ENCODE results near the gene KLRF2. TPM values are rescaled to one million over a fixed set of nuclear protein-coding genes. Genes with fewer than 3 reads are reported as not detected.
"Not testable (repeated sequence)": the region's sequence is repeated elsewhere in the genome, so short reads cannot be mapped to it uniquely, and the experiment has no call there.

Gene KLRF2
- polyA plus RNA-seq, 1 of the 3 experiments (the other 2 are of a cell fraction), result not detected

DNA sequence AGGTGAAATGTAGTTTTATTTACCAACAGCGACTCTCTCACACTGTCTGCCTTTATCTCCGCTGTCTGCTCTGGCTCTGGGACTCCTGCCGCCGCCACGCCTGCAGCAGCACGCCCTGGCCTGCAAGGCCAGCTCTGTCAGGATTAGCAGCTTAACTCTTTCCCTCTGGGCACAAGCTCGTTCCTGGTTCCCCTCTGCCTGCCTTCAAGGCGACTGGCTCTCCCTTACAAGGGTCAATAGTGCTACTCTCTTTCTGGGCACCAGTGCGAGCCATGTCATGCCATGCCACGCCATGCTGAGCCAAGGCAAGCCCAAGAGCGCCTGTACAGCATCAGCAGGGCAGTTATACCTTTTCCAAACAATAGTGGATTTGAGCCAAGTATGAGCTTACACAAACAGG lies 8.5 kb upstream of the KLRF2 start:
- Histone ChIP-seq H3K4me1 (ENCODE audit: control insufficient read depth in 1 of 2, insufficient read depth in 2 of 2, low read depth in 1 of 2, low read length in 1 of 2) (no peaks in the 10 kb centered on the region), H3K79me2 (ENCODE audit: insufficient read depth) (no peaks in the 10 kb centered on the region), H3K4me3 (ENCODE audit: low read depth in 2 of 2, low read length in 1 of 2) (no peak overlapping the region), H3K27me3 (ENCODE audit: insufficient read depth) (no peaks in the 10 kb centered on the region; the same call in 1 of the 2 replicates), H3K9ac (no peak overlapping the region), H3K9me3 (no peaks in the 10 kb centered on the region), H3K27ac (ENCODE audit: low read depth in 2 of 2, low read length in 1 of 2) (no peak overlapping the region), H3K4me2 (no peak overlapping the region), H3K36me3 (replicated peaks in 1 of 2; ENCODE audit: control insufficient read depth in 1 of 2, insufficient read depth in 2 of 2, low read length in 1 of 2) (no peaks in the 10 kb centered on the region), H4K20me1 (ENCODE audit: insufficient read depth) (no peaks in the 10 kb centered on the region), H3F3A (replicated peaks; ENCODE audit: insufficient read depth) (no peaks in the 10 kb centered on the region), H2AFZ (ENCODE audit: low read depth) (no peak overlapping the region), H3K9me2 (no peaks in the 10 kb centered on the region)
- CTCF ChIA-PET, result interaction anchor here (0.9 to 1.3 kb wide), 2 partner anchors 122 to 1215 kb away, joined by 3 read pairs; no protein-coding TSS in a partner anchor
- no peak for TF ChIP-seq CHD2 (IDR thresholded peaks at IDR 0.05; ENCODE audit: low read length, partially characterized antibody)
- no peak for TF ChIP-seq TEAD4 (IDR thresholded peaks at IDR 0.05; ENCODE audit: borderline replicate concordance, insufficient read depth)
- TF ChIP-seq, protein P1, sequence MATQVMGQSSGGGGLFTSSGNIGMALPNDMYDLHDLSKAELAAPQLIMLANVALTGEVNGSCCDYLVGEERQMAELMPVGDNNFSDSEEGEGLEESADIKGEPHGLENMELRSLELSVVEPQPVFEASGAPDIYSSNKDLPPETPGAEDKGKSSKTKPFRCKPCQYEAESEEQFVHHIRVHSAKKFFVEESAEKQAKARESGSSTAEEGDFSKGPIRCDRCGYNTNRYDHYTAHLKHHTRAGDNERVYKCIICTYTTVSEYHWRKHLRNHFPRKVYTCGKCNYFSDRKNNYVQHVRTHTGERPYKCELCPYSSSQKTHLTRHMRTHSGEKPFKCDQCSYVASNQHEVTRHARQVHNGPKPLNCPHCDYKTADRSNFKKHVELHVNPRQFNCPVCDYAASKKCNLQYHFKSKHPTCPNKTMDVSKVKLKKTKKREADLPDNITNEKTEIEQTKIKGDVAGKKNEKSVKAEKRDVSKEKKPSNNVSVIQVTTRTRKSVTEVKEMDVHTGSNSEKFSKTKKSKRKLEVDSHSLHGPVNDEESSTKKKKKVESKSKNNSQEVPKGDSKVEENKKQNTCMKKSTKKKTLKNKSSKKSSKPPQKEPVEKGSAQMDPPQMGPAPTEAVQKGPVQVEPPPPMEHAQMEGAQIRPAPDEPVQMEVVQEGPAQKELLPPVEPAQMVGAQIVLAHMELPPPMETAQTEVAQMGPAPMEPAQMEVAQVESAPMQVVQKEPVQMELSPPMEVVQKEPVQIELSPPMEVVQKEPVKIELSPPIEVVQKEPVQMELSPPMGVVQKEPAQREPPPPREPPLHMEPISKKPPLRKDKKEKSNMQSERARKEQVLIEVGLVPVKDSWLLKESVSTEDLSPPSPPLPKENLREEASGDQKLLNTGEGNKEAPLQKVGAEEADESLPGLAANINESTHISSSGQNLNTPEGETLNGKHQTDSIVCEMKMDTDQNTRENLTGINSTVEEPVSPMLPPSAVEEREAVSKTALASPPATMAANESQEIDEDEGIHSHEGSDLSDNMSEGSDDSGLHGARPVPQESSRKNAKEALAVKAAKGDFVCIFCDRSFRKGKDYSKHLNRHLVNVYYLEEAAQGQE (IDR thresholded peaks at IDR 0.05; ENCODE audit: low read depth, low read length), result no peak
- TF ChIP-seq FOSL2 (IDR thresholded peaks at IDR 0.05; ENCODE audit: borderline replicate concordance, low read depth), result no peak
- TF ChIP-seq, protein P2, sequence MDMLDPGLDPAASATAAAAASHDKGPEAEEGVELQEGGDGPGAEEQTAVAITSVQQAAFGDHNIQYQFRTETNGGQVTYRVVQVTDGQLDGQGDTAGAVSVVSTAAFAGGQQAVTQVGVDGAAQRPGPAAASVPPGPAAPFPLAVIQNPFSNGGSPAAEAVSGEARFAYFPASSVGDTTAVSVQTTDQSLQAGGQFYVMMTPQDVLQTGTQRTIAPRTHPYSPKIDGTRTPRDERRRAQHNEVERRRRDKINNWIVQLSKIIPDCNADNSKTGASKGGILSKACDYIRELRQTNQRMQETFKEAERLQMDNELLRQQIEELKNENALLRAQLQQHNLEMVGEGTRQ (IDR thresholded peaks at IDR 0.05; ENCODE audit: borderline replicate concordance, low read depth, low read length), result no peak
- no peak for TF ChIP-seq MEF2A (IDR thresholded peaks at IDR 0.05; ENCODE audit: borderline replicate concordance, low read depth)
- no peak for TF ChIP-seq FOXJ3 (CRISPR knock-in tag; IDR thresholded peaks at IDR 0.05)
- no peak for TF ChIP-seq NFIC (IDR thresholded peaks at IDR 0.05; ENCODE audit: borderline replicate concordance)
- TF ChIP-seq SIN3A (IDR thresholded peaks at IDR 0.05; ENCODE audit: borderline replicate concordance, low read depth, low read length), result no peak
- no peak for TF ChIP-seq EP300 (IDR thresholded peaks at IDR 0.05; ENCODE audit: borderline replicate concordance in 1 of 2, low read depth in 1 of 2, low read length in 1 of 2)
- TF ChIP-seq, protein P3, sequence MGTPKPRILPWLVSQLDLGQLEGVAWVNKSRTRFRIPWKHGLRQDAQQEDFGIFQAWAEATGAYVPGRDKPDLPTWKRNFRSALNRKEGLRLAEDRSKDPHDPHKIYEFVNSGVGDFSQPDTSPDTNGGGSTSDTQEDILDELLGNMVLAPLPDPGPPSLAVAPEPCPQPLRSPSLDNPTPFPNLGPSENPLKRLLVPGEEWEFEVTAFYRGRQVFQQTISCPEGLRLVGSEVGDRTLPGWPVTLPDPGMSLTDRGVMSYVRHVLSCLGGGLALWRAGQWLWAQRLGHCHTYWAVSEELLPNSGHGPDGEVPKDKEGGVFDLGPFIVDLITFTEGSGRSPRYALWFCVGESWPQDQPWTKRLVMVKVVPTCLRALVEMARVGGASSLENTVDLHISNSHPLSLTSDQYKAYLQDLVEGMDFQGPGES (IDR thresholded peaks at IDR 0.05; ENCODE audit: low read depth, low read length), result no peak
- TF ChIP-seq FOXM1 (IDR thresholded peaks at IDR 0.05; ENCODE audit: low read depth), result no peak
- TF ChIP-seq, protein P4, sequence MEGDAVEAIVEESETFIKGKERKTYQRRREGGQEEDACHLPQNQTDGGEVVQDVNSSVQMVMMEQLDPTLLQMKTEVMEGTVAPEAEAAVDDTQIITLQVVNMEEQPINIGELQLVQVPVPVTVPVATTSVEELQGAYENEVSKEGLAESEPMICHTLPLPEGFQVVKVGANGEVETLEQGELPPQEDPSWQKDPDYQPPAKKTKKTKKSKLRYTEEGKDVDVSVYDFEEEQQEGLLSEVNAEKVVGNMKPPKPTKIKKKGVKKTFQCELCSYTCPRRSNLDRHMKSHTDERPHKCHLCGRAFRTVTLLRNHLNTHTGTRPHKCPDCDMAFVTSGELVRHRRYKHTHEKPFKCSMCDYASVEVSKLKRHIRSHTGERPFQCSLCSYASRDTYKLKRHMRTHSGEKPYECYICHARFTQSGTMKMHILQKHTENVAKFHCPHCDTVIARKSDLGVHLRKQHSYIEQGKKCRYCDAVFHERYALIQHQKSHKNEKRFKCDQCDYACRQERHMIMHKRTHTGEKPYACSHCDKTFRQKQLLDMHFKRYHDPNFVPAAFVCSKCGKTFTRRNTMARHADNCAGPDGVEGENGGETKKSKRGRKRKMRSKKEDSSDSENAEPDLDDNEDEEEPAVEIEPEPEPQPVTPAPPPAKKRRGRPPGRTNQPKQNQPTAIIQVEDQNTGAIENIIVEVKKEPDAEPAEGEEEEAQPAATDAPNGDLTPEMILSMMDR (IDR thresholded peaks at IDR 0.05), result no peak
- 17% methylated on average over 11 of the region's 11 CpGs for WGBS (ENCODE audit: low lambda C conversion rate)
- POLR2A ChIA-PET, result no interaction called here
- no peak for DNase-seq

DNA sequence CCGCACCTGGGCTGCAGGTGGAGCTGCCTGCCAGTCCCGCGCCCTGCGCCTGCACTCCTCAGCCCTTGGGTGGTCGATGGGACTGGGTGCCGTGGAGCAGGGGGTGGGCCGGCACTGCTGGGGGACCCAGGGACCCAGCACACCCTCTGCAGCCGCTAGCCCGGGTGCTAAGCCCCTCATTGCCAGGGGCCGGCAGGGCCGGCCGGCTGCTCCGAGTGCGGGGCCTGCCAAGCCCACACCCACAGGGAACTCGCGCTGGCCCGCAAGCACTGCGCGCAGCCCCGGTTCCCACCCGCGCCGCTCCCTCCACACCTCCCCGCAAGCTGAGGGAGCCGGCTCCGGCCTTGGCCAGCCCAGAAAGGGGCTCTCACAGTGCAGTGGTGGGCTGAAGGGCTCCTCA lies 5.2 kb upstream of the KLRF2 start:
- DNase-seq; H3K9ac ChIP-seq; H3K36me3 ChIP-seq (replicated peaks in 1 of 2; ENCODE audit: control insufficient read depth in 1 of 2, insufficient read depth in 2 of 2, low read length in 1 of 2); H3K4me2 ChIP-seq; H3F3A ChIP-seq (replicated peaks; ENCODE audit: insufficient read depth); H3K27ac ChIP-seq (ENCODE audit: low read depth in 2 of 2, low read length in 1 of 2); H3K27me3 ChIP-seq (ENCODE audit: insufficient read depth); H2AFZ ChIP-seq (ENCODE audit: low read depth); H3K4me3 ChIP-seq (ENCODE audit: low read depth in 2 of 2, low read length in 1 of 2); H3K79me2 ChIP-seq (ENCODE audit: insufficient read depth); H3K9me2 ChIP-seq; H3K9me3 ChIP-seq; H4K20me1 ChIP-seq (ENCODE audit: insufficient read depth); H3K4me1 ChIP-seq (ENCODE audit: control insufficient read depth in 1 of 2, insufficient read depth in 2 of 2, low read depth in 1 of 2, low read length in 1 of 2); POLR2A ChIA-PET: not testable (repeated sequence)
- WGBS (ENCODE audit: low lambda C conversion rate), result 0% methylated on average over 1 of the region's 26 CpGs
- CTCF ChIA-PET, result interaction anchor here (0.9 kb wide), 1 partner anchor 125 kb away, joined by 3 read pairs; no protein-coding TSS in a partner anchor

Data from SK-N-SH (cell line).